Skeletal muscle tissue (tissue), 4 donors: Measurements from ENCODE around the gene CRY2. TPM values are rescaled to one million over a fixed set of nuclear protein-coding genes. Genes with fewer than 3 reads are reported as not detected.

Source experiments
- H3K27ac ChIP-seq: one replicate; pipeline ENCODE4 v1.7.0; 2013; ENCODE audit warnings: mild to moderate bottlenecking, low read depth, low read length, inconsistent platforms
- H3K27me3 ChIP-seq, 3 donors: one replicate each; pipeline ENCODE4 v1.7.0; 2013; ENCODE audit warnings: low read length in 3 of 3; ENCODE audit not compliant: control insufficient read depth in 3 of 3, insufficient read depth in 3 of 3
- H3K36me3 ChIP-seq, 3 donors: one replicate each; pipeline ENCODE4 v1.7.0; 2013; ENCODE audit warnings: low read length in 3 of 3; ENCODE audit not compliant: control insufficient read depth in 3 of 3, insufficient read depth in 3 of 3
- H3K4me1 ChIP-seq, 3 donors: one replicate each; pipeline ENCODE4 v1.7.0; 2013; ENCODE audit warnings: low read length in 3 of 3, mild to moderate bottlenecking in 3 of 3; ENCODE audit not compliant: control insufficient read depth in 3 of 3, insufficient read depth in 3 of 3
- H3K4me3 ChIP-seq, 3 donors: one replicate each; pipeline ENCODE4 v1.7.0; 2013; ENCODE audit warnings: low read length in 3 of 3
- H3K9ac ChIP-seq, 3 donors: one replicate each; pipeline ENCODE4 v1.7.0; 2013; ENCODE audit warnings: low read length in 3 of 3, mild to moderate bottlenecking in 3 of 3, moderate library complexity in 2 of 3, low read depth in 1 of 3
- H3K9me3 ChIP-seq, 3 donors: one replicate each; pipeline ENCODE4 v1.7.0; 2013; ENCODE audit warnings: low read length in 3 of 3; ENCODE audit not compliant: control insufficient read depth in 3 of 3
- total RNA-seq: library from RNA; depleted of rRNA; stranded (reverse); fragments of >200 nt; gene quantifications from one replicate; pipeline ENCODE4 v1.2.3, GENCODE V29; 2014
- donor health status: Osteomylitis.

CRY2 gene
- total RNA-seq, 1 donor from 2014 or later = 37.6 TPM

DNA sequence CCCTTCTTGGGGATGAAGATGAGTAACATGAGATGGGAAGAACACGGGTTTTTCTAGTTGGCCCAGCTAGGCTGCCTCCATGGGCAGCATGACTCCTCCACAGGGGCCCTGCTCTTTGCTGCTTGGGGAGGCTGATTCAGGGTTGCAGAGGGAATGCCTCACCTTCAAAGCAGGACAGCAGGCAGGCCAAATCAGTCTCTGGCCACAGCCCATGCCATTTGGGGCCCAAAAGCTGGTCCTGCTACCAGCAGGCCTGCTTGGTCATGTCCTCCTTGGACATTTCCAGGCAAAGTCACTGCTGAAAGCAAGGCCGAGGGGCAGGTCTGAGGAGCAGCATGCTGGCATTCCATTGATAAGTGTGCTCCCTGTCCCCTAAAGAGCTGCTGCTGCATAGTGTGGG, 24.4 kb downstream of the CRY2 start:
- H3K27ac ChIP-seq = no peak overlapping the region
- no peak overlapping the region for H3K4me3 ChIP-seq
- no peak overlapping the region for H3K9ac ChIP-seq
- H3K4me1 ChIP-seq = no peaks in the 10 kb centered on the region
- H3K27me3 ChIP-seq = no peaks in the 10 kb centered on the region
- H3K9me3 ChIP-seq = no peaks in the 10 kb centered on the region
- H3K36me3 ChIP-seq = peaks cover 81 to 88% (median 82%) of the 10 kb centered on the region in 3 donors

DNA sequence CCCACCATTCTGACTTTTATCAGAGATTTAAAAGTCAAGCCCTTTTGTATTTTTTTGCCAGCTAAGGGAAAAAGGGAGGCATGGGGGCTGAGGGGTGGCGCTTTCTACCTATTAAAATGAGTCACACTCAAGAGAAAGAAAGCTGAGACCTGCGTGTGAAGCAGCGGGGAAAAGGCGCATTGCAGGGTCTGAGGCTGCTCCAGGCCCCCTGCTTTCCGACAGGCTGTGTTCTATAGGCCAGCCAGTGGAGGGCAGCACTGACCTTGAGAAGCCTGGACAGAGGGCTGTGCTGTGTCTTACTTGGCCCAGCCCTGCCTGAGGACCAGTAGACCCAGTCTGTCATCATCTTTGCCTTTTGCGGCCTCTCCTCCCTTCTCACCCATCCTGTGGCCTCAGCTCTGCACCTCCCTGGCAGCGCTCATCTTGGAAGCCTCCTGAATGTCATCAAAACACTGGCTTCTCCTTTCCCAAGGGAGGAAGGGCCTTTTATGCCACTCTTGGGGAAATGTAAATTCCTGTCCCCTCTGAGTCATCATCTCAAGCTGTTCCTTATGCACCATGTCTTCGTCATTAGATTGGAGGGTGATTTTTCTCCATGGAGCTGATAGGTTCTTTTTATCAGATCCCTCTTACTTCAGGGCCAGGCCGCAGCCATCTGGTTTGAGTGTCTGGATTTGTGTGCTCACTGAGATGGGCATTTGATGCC, 25.5 kb downstream of the CRY2 start:
- H3K27ac ChIP-seq = no peak overlapping the region
- H3K4me3 ChIP-seq = no peak overlapping the region
- H3K9ac ChIP-seq = no peak overlapping the region
- H3K36me3 ChIP-seq = peaks cover 81 to 89% (median 82%) of the 10 kb centered on the region in 3 donors
- H3K4me1 ChIP-seq = no peaks in the 10 kb centered on the region
- H3K27me3 ChIP-seq = no peaks in the 10 kb centered on the region
- H3K9me3 ChIP-seq = no peaks in the 10 kb centered on the region

DNA sequence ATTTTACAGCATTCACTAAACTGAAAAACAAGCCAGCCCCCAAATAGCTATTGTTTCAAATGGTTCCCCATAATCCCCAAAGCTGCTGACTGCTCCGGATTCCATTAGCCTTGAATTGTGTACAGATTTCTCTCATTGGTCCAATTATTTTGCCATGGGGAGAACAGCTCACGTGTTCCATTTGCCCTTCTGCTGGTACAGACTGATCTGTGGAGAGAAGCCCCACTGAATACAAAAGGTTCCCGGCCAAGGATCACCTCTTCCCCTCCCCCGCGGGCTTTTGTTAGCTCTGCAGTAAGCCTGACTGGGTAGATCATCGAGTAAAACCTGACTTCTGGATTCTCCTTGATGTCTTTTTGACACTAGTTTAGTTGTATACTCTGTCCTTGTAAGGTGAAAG, 29.1 kb downstream of the CRY2 start:
- Histone ChIP-seq H3K9ac (peak overlapping the region in 1 of 3 donors; percentile 3), H3K4me1 (peaks cover 8 to 11% (median 10%) of the 10 kb centered on the region in 3 donors), H3K4me3 (no peak overlapping the region), H3K27me3 (no peaks in the 10 kb centered on the region), H3K36me3 (peaks cover 70 to 82% (median 74%) of the 10 kb centered on the region in 3 donors), H3K27ac (no peak overlapping the region), H3K9me3 (no peaks in the 10 kb centered on the region)

DNA sequence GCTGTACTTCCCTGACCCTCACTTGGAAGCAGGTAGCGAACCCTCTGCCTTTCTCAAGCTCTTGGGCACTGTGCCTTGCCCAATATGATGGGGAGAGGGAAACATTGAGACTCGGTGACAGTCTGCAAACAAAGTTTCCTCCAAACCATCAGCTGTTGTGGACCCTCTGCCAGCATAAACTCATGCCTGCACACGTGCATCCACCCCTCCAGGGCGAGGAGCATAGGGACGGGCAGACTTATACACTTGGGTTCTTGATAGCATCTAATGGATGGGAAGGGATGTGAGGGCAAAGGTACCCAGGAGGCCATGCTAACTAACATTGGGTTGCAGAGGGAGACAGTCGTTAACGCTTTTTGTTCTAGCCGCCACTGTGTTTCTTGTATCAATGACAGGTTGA, 29.9 kb downstream of the CRY2 start:
- no peak overlapping the region for H3K4me3 ChIP-seq
- no peaks in the 10 kb centered on the region for H3K27me3 ChIP-seq
- H3K36me3 ChIP-seq = peaks cover 70 to 82% (median 74%) of the 10 kb centered on the region in 3 donors
- H3K9ac ChIP-seq = no peak overlapping the region
- H3K27ac ChIP-seq = no peak overlapping the region
- peaks cover 8 to 15% (median 13%) of the 10 kb centered on the region in 3 donors for H3K4me1 ChIP-seq
- no peaks in the 10 kb centered on the region for H3K9me3 ChIP-seq

DNA sequence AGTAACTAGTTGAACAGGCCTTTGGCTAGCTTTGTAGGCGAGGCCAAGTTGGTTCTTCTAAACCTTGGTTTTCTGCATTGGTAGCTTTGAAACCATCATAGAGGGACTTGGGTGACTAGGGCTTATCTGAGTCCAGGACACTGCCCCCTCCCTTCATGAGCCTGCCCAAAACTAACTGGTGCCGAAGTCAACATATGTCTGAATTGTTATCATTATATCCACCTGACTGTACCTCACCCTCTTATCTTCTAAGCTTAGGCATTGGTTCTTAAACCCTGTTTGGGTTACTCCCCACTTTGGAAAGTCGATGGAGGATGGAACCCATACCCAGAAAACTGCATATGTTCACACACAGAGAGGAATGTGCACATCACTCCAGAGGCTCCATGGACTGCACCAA, 30.6 kb downstream of the CRY2 start:
- H3K9ac ChIP-seq = no peak overlapping the region
- H3K9me3 ChIP-seq = no peaks in the 10 kb centered on the region
- no peaks in the 10 kb centered on the region for H3K27me3 ChIP-seq
- peaks cover 71 to 83% (median 74%) of the 10 kb centered on the region in 3 donors for H3K36me3 ChIP-seq
- H3K4me1 ChIP-seq = peaks cover 8 to 15% (median 13%) of the 10 kb centered on the region in 3 donors
- H3K4me3 ChIP-seq = no peak overlapping the region
- H3K27ac ChIP-seq = no peak overlapping the region

DNA sequence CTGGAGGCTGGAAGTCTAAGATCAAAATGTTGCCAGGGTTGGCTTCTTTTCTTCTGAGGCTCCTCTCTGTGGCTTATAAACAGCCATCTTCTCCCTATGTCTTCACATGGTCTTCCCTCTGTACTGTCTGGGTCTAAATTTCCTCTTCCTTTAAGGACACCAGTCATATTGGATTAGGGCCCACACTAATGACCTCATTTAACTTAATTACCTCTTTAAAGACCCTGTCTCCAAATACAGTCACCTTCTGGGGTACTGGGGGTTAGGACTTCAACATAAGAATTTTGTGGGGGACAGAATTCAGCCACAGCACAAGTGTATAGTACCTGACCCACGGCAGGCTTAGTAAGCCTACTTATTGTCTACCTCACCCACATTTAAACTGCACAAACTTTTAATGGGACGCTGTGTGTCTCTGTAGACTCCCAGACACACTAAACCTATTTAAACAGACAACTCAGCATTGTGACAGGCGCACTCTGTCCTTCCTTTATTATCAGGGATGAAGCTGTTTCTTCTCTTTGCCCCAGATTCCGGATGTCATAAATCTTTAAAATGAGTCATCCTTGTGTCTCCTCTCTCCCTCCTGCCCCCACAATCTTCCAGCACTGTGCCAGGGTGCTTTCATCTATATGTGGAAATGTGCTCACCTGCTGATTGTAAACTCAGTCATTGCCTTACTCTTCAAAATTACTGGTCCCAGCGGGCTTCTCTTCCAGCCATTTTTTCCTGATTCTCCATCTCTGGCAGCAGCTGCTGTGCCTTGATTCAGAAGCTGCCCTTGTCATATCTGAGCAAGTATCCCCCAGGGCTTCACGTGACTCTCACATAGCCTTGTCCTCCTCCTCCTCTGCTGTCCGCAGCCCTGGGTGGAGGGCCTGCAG, 32.8 kb downstream of the CRY2 start:
- H3K27me3 ChIP-seq = no peaks in the 10 kb centered on the region
- H3K36me3 ChIP-seq = peaks cover 59 to 67% (median 60%) of the 10 kb centered on the region in 3 donors
- no peak overlapping the region for H3K9ac ChIP-seq
- H3K27ac ChIP-seq = no peak overlapping the region
- H3K4me1 ChIP-seq = peaks cover 11 to 16% (median 16%) of the 10 kb centered on the region in 3 donors
- H3K9me3 ChIP-seq = no peaks in the 10 kb centered on the region
- no peak overlapping the region for H3K4me3 ChIP-seq

DNA sequence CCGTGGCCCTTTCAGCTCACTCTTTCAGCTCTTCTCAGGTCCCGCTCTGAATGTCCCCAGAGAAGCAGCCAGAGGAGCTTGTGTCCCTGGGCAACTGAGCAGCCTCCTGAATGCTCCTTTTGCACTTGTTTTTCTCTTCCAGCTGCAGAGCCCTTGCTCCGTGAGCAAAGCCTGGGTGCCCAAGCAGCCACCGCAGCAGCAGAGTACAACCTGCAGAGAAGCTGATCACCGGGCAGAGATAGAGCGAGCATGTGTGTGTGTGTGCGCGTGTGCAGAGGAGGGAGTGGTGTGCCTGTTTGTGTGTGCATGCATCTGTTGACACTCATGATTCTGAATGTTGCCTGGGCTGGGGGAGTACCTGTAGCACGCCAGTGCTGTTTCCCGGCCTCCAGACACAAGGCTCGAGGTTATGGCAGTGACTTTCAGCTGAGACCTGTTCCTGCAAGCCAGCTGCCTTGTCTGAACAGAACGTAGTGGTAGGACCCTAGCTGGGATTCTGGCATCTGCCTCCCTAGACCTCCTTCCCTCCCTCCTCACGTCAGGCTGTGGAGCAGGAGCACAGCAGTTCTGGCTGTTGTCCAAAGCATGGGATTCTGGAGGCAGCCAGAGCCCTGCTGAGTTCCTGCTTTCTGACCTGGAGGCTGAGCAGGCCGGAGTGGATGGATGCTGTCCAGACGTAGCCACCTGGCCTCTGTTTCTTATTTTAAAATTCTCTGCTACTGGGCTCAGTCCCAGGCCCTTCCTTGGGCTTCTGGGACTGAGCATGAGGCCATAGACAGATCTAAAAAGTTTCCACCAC, 33.7 kb downstream of the CRY2 start:
- Histone ChIP-seq H3K4me1 (peaks cover 13 to 18% (median 18%) of the 10 kb centered on the region in 3 donors), H3K4me3 (no peak overlapping the region), H3K9ac (peak overlapping the region in 1 of 3 donors; percentile 25), H3K9me3 (no peaks in the 10 kb centered on the region), H3K36me3 (peaks cover 52 to 58% (median 52%) of the 10 kb centered on the region in 3 donors), H3K27ac (no peak overlapping the region), H3K27me3 (no peaks in the 10 kb centered on the region)

DNA sequence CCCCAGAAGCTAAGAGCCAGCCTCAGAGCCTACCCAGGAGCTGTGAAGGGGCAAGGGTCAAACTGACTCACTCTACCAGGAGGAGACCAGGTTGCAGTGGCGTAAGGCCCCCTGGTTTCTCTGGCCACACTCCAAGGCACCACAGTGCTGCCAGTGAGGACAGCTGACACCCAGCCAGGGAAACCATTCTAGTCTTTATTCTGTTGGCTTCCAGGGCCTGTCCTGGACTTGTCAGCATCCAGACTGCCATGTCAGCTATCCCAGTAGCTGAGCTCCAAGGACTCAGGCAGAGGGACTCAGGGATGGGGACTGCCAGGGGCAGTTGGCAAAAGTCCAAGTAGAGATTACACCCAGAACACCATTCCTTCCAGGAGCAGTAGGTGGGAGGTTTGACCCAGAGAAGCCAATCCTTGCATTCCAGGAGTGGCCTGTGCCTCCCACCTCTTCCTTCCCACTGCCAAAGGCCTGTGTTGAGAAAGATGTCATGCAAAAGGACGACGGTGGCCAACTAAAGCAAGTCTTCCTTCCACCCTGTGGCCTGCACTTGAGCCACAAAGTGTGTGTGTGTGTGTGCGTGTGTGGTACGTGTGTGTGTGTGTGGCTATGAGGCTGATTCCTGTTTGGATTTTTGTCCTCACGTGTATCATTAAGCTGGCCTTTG, 34.6 kb downstream of the CRY2 start:
- Histone ChIP-seq H3K36me3 (peaks cover 49 to 50% (median 50%) of the 10 kb centered on the region in 3 donors), H3K4me1 (peaks cover 13 to 18% (median 18%) of the 10 kb centered on the region in 3 donors), H3K9ac (no peak overlapping the region), H3K27ac (no peak overlapping the region), H3K4me3 (no peak overlapping the region), H3K9me3 (no peaks in the 10 kb centered on the region), H3K27me3 (no peaks in the 10 kb centered on the region)

DNA sequence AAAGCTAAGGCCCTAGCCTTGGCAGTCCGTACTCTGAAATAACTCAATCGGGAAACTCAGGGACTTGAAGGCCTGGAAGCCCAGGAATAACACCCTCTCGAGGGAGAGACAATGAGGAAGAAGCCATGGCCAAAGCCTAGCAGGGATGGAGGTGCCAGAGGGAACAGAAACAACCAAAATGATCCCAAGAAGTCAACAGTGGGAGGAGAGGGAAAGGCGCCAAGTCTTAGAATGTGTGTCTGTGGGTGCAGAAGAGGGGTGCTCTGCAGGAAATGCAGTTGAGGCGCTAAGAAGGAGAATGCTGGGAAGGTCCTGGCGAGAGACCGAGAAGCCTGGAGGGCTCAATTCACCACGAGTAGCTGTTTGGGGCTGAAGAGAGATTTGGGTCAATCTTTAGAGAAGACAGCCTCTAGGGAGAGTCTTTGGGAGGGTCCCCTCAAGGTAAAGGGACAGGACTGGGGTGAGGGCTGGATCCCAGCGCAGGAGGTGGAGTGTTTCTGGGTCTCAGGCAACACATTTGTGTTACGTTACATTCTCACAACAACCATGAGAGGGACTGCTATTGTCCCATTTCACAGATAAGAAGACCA, 37.4 kb downstream of the CRY2 start:
- Histone ChIP-seq H3K27ac (no peak overlapping the region), H3K36me3 (peaks cover 29 to 33% (median 30%) of the 10 kb centered on the region in 3 donors), H3K9me3 (no peaks in the 10 kb centered on the region), H3K4me3 (no peak overlapping the region), H3K4me1 (peaks cover 13 to 18% (median 18%) of the 10 kb centered on the region in 3 donors), H3K9ac (no peak overlapping the region), H3K27me3 (no peaks in the 10 kb centered on the region)
